T-helper 9 cell (primary cell): Measurements from ENCODE around the gene NAA16.

ENCODE experiments used
- DNase-seq: peaks from one replicate; pipeline ENCODE4 v3.0.0-alpha.2; 2020

NAA16 gene

GRCh38 chr13:41361491-41361890 lies 50.4 kb downstream of the NAA16 start:
- DNase-seq = no peak

GRCh38 chr13:41364043-41364442 lies 53.0 kb downstream of the NAA16 start:
- no peak for DNase-seq

- DNase-seq = no peak
These were observed 54.6 kb downstream of the NAA16 start for GRCh38 chr13:41365631-41366030.

- DNase-seq = no peak
These were observed 59.7 kb downstream of the NAA16 start for GRCh38 chr13:41370736-41371135.

- no peak for DNase-seq
These were observed 66.4 kb downstream of the NAA16 start for GRCh38 chr13:41377446-41377845.

GRCh38 chr13:41382431-41382830 lies 71.4 kb downstream of the NAA16 start:
- no peak for DNase-seq

- no peak for DNase-seq
These were observed 72.3 kb downstream of the NAA16 start for GRCh38 chr13:41383386-41383785.

- no peak for DNase-seq
These were observed 73.9 kb downstream of the NAA16 start for GRCh38 chr13:41384749-41385503.

GRCh38 chr13:41386211-41386610 lies 75.1 kb downstream of the NAA16 start:
- no peak for DNase-seq

- DNase-seq = no peak
These were observed 76.5 kb downstream of the NAA16 start for GRCh38 chr13:41387576-41387975.

GRCh38 chr13:41388143-41388881 lies 77.2 kb downstream of the NAA16 start:
- no peak for DNase-seq

GRCh38 chr13:41389580-41389979 lies 78.5 kb downstream of the NAA16 start:
- no peak for DNase-seq

GRCh38 chr13:41394166-41394565 lies 83.1 kb downstream of the NAA16 start:
- no peak for DNase-seq

- no peak for DNase-seq
These were observed 87.6 kb downstream of the NAA16 start for GRCh38 chr13:41398494-41399170.

- no peak for DNase-seq
These were observed 90.3 kb downstream of the NAA16 start for GRCh38 chr13:41401366-41401765.

GRCh38 chr13:41402691-41403511 lies 91.8 kb downstream of the NAA16 start:
- DNase-seq = no peak

- no peak for DNase-seq
These were observed 92.9 kb downstream of the NAA16 start for GRCh38 chr13:41403983-41404382.

GRCh38 chr13:41405367-41405766 lies 94.3 kb downstream of the NAA16 start:
- DNase-seq = no peak

GRCh38 chr13:41407380-41407779 lies 96.3 kb downstream of the NAA16 start:
- DNase-seq = no peak

- DNase-seq = no peak
These were observed 97.1 kb downstream of the NAA16 start for GRCh38 chr13:41408121-41408520.

- DNase-seq = no peak
These were observed 97.7 kb downstream of the NAA16 start for GRCh38 chr13:41408746-41409145.

GRCh38 chr13:41409611-41410010 lies 98.5 kb downstream of the NAA16 start:
- DNase-seq = no peak

GRCh38 chr13:41411060-41411459 lies 100.0 kb downstream of the NAA16 start:
- DNase-seq = no peak
